T47D (cell line): ENCODE data around the gene CELF2.

Experiments used
- DNase-seq, 2 experiments: peaks; one replicate each; pipeline versions ENCODE4 v3.0.0 to v3.0.0-alpha.2; 2011 to 2012; ENCODE audit warnings: low read depth in 1 of 2, low spot score in 1 of 2
- JUND ChIP-seq: IDR thresholded peaks from 2 replicates; pipeline ENCODE4 v1.6.1; 2012; ENCODE audit warnings: low read depth
- in situ Hi-C: cut with HindIII; loops from 2 replicates; pipeline ENCODE4 v1.10.0; 2016; ENCODE audit warnings: low sequenced_read_pairs, low pct_unique_long_range_greater_than_20kb

The CELF2 gene

DNA sequence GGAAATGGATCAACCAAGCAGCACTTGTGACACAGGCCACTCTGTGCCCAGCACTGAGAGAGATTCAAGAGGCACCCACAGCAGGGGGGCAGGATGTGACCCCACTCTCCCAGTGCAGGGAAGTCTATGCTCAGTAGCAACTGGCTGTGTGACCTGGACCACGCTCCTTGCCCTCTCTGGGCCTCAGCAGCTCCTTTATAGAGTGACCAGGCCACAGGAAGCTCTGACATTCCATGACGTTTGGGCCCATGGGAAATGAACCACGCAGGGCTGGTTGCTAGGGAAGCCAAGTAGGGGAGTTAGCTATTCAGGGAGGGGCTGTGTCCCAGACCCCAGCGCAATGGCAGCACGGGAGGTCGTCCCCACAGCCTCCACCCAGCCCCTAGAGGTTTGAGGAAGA, 361.2 kb downstream of the CELF2 start:
- in situ Hi-C loops: no loop called here
- no peak for DNase-seq
- no peak for TF ChIP-seq JUND

DNA sequence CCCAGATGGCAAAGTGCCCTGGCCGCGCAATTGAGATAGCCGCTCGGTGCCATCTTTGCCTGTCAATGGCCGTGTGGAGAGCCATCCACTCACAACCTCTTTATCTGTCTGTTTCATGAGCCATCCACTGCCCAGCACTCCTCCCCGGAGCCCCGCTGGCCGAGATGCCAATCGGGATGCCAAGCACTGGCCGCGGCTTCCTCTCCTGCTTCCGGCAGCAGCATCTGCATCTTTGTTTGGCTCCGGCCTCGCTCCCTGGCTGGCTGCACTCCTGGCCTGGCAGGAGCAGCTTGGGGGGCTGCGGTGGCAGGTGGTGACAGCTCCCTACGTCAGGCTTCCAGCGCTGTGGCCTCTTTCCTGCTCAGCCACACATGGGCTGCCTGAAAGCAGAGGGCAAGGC, 362.1 kb downstream of the CELF2 start:
- DNase-seq: no peak
- no peak for TF ChIP-seq JUND
- in situ Hi-C loops: no loop called here

DNA sequence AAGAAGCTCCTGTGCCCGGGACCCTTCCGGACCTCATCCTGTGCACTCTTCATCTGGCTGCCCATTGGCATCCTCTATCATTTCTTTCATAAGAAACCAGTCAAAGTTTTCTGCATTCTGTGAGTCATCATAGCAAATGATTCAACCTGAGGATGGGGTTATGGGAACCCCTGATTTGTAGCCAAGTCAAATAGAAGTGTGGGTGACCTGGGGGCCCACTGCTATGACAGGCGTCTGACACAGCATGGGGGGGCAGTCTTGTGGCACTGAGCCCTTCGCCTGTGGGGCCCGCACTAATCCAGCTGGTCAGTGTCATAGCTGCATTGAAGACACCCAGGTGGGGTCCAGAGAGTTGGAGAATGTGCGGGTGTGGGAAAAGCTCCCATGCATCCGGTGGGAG, 363.4 kb downstream of the CELF2 start:
- no peak for TF ChIP-seq JUND
- no peak for DNase-seq
- in situ Hi-C loops: no loop called here

DNA sequence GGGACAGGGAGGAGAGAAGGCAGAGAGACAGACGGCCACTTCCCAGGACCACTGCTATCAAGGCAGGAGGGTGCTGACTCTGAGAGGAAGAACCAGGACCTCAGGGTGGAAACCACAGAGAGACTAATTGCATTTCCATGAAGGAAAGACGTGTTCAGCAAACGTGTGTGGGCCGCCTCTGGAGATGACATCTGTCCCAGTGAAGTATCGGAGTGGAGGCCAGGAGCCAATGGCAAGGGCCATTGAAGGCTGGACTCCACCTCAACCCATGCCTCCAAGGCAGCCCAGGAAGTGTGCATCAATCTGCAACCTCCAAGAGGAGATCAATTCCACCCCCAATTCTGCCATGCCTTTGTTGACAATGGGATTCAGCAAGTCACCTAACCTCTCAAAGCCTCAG, 363.8 kb downstream of the CELF2 start:
- no peak for DNase-seq
- no peak for TF ChIP-seq JUND
- in situ Hi-C loops: no loop called here

DNA sequence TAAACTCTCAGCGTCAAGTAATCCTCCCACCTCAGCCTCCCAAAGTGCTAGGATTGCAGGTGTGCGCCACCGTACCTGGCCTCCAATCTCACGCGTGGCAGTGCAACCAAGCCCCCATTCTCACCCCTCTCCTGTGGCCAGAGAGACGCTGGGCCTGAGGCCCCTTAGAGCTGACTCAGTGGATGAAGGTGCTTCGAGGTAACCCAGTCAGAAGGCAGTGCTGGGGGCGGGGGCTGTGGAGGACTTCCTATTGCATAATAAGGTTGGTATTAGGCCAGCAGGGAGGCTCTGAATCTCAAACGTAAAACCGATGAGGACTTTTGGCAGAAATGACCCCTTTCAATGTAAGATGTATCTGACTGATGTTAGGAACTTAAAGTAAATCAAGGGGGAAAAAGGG, 364.5 kb downstream of the CELF2 start:
- no peak for TF ChIP-seq JUND
- in situ Hi-C loops: no loop called here
- DNase-seq: no peak

DNA sequence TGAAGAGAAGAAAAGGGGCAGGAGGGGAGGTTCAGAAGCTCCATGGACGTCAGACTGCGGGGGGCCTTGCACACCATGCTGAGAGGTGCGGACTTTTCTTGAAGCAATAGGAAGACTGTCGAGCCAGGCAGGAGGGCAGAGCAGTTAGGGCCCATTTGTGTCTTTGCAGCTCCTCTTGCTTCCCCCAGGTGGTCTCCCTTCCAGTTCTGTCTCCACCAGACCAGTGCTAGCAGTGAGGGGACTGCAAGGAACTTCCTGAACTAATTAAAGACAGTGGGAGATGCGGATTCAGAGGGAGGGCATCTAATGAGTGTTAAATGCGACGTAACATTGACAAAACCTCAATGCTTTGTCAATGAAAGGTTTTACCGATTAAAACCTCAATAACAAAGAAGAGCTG, 368.4 kb downstream of the CELF2 start:
- in situ Hi-C loops: no loop called here
- no peak for DNase-seq
- no peak for TF ChIP-seq JUND
